GM19099 (cell line): ENCODE results near the gene TTC3.

Experiments
- POLR2A ChIP-seq: IDR thresholded peaks from 3 replicates; pipeline ENCODE4 v1.6.1; 2011; ENCODE audit warnings: low read depth; ENCODE audit not compliant: insufficient read length; ENCODE audit errors: extremely low read depth

TTC3 gene

DNA sequence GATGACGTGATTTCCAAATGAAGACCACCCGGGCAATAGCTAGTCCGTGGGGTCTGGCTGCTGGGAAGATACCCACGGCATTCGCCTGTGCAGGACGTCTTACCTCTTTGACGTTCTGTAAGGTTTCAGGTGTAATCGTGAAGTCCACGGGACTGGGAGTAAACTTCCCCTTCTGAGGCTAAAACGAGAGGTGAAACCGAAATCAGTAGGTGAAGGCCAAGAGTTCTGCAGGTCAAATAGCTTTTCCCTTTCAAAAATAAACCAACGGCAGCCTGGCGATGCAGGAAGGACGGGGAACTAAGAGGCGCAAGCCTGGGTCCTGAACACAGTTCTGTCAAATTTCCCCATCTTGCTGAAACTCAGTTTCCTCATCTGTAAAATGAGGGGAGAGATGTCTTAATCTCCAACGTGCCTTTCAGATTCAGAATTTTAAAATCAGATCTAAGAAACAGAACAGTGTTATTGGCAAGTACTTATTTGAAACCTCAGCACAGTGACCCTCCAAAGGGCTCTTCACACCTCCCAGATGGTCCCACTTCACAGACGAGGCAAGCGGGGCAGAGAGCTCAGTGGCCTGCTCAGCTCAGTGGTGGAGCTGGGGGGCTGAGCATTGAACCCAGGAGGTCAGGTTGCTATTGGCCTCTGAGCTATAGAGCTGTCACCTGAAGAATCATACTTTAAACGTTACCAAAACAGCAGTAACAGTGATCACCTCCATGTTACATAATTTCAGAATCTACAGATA is 159.4 kb downstream of the TTC3 start:
- TF ChIP-seq POLR2A = no peak

DNA sequence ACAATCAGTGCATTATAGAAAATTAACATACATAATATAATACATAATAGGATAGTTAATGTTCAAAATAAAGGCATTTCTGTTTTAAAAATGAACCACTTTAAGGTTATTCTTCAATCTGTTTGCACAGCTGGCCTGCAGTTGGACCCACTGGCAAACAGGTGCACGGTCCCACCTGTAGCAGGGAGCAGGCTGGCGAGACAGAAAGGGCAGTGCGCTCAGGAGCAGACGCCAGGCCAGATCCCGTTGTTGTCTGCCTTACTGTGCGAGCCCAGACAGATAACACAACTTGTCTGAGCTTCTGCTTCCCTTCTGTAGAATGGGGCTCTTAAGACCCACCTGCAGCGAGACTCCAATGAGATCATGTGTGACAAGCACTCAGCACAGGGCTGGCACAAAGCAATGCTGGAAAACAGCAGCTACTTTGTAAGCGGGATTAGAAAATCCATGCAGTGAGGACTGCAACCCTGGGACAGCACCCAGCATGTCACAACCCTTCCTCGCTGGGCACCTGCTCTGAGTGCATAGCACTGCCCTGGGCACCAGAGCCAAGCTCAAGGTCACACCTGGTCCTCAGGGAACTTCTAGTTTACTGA is 160.6 kb downstream of the TTC3 start:
- no peak for TF ChIP-seq POLR2A

DNA sequence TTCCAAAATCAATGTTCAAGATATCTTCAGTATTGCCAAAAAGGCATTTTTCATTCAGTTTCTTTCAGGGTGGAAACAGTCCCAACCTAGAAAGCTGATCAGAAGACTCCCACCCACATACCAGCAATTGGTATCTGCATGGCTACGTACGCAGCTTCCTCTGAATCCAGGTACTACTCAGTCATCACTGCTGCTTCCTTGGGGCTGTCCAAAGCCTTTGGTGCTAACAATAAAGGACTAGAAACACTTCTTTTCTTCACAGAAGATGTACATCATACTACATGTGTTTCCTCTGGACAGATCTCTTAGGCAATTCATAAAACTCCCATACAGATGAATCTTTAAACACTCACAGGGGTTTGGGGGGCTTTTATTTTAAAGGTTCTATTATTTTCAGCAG is 164.3 kb downstream of the TTC3 start:
- TF ChIP-seq POLR2A = no peak

DNA sequence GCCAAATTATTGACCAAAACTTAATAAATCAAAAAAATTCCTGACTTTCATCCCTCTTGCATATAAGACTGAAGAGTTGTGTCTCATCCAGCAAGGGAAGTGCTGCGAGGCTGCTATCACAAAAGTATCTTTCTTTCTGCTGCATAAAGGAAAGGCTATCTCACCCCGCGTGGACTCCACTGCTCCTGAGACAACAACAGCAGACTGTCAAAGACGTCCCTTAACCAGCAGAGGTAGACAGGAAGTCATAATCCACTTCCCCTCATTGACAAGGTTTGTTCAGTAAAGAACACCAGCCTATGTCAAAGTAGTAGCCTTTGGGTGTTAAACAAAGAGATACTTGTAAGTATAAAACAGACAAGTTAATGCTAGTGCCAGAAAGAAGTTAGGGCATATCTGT is 164.7 kb downstream of the TTC3 start:
- no peak for TF ChIP-seq POLR2A

DNA sequence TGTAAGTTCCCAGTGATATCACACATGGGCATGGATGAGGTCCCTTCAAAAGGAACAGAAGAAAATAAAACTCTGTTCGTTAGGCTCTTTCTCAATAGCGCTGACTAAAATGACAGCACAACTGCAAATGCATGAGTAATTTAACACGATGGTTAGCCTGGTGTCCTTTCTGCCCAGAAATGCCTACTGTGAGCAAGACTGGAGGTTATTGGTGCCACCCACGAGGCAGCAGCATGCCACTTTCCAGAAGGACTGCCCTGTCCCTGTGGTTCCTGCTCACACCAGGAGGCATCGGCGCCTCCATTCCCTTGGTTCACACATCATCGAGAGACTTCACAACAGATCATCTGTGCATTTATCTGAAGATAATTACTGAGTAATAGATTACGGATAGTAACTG is 167.9 kb downstream of the TTC3 start:
- no peak for TF ChIP-seq POLR2A

DNA sequence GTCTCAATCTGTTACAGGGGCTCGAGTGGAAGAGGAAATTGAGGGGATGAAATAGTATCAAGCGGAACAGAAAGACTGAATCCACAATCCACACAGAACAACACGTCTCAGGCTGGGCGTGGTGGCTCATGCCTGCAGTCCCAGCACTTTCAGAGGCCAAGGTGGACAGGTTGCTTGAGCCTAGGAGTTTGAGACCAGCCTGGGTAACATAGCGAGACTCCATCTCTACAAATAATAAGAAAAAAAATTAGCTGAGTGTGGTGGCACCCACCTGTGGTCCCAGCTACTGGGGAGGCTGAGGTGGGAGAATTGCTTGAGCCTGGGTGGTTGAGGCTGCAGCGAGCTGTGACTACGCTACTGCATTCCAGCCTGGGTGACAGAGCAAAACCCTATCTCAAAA is 168.4 kb downstream of the TTC3 start:
- no peak for TF ChIP-seq POLR2A

DNA sequence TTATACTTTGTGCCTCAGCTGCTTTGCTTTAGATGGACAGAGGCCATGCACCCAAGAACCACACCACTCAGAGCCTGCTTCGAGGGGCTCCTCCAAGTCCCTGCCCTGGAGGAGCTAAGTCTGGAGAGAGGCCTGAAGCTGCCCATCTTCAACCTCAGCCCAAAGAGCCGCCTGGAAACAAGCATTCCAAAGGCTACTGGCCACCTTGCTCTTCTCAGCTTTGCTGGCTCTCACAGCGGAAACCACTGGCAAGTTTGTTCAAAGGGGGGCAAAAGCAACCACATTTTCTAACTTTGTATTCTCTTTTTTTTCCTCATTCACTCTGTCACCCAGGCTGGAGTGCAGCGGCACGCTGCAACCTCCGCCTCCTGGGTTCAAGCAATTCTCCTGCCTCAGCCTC is 170.9 kb downstream of the TTC3 start:
- TF ChIP-seq POLR2A = no peak

DNA sequence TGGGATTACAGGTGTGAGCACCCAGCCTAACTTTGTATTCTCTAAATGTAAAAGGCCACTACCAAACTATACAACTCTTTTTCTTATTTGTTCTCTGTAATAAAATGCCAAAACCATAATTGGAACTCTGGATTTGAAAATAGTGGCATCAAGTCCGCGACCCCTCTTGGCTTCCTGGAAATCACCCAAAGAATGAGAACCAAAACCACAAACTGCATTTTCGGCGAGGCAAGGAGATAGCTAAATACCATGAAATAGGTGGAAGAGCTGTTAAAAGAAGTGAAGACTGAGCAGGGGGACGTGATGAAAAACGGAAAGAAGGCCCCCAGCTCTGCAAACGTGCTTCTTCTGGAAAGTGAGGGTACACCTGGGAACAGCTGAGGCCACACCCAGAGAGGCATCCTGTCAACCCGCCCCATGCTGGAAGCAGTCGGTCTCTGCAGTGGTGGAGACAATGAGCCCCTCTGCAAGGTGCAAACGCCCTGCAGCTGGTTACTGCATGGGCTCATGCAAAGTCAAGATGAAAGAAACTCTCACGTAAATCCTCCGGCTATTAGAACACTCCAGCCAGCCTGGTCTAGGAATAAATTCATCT is 171.5 kb downstream of the TTC3 start:
- TF ChIP-seq POLR2A = no peak

DNA sequence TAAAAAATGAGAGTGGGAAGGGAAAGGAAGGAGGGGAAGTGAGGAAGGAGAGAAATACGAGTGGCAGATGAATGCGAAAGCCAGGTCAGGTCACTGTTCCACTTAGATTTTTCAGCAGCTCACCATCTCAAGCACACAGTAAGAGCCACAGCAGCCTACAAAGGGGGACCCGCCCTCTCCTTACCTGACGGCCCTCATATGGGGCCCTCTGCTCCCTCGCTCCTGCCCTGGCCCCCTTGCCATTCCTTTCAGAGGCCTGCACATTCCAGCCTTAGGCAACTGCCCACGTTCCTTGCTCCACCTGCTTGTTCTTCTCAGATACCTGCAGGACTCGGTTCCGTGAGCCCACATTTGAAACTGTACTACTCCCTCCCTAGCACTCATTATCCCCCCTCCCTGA is 172.1 kb downstream of the TTC3 start:
- TF ChIP-seq POLR2A = no peak

DNA sequence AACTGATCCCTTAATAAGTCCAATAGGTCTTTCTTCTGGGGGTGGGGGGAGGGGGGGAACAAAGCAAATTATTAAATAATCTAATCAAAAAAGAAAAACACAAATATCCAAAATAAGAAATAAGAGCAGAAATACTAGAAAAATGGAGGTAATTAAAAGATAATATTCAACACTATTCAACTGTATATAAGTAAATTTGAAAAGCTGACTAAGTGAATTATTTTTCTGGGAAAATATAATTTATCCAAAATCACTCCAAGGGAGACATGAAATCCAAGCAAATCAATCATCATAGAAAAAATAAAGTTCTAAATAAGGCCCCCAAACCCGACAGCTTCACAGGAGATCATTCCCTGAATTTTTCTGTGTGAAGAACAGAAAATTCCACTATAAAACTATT is 175.2 kb downstream of the TTC3 start:
- TF ChIP-seq POLR2A = no peak

DNA sequence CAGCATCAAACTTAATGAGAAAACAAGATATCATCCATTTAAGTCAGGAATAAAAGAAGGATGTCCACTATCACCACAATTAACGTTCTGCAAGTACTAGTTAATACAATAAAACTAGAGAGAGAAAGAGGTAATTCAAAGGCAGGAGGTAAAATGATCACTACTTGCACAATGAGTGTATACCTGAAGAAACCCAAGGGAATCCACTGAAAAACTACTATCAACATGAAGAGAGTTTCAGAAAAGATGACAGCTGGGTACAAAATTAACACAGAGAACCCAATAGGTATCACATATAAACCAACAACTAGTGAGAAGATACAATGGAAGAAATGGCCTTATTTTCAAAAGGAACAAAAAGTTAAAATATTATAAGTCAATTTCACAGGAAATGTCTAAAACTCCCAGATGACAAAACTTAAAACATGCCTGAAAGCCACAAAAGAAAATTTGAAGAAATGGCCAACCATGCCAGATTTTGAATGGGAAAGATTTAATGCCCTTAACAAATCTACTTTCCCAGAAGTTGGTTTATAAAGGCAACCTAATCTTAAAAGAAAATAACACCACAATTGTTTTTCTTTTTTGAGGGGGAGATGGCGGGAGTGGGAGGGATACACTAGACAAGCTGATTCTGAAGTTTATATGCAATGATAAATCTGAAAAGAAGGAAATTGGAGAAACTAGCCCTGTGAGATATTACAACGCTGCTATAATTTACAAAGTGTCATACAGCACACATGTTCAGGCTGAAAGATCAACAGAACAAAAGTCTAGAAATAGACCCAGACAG is 176.3 kb downstream of the TTC3 start:
- no peak for TF ChIP-seq POLR2A

DNA sequence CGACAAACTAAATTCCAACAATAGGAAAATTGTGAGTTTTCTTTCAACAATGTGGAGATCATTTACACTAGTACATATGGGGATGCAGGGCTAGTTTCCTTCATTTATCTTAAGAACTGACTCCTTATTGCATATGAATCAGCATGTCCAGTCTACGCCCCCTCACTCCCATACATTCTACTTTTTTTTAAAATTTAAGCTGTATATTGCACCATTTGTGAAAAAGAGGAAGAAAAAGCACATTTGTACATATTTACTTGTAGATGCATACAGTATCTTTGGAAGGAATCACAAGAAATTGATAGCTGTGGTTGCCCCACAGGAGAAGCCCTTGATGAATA is 178.2 kb downstream of the TTC3 start:
- no peak for TF ChIP-seq POLR2A
